GM18505 (cell line): ENCODE measurements around the gene HOXB4.

Source experiments
- ATAC-seq: cut with Tn5 transposase; IDR thresholded peaks from one replicate; pipeline ENCODE4 v1.9.1; 2021; ENCODE audit not compliant: unreplicated experiment
- POLR2A ChIP-seq: IDR thresholded peaks from 4 replicates; pipeline ENCODE4 v1.6.1; 2011; ENCODE audit warnings: borderline replicate concordance; ENCODE audit not compliant: insufficient read depth, insufficient read length; ENCODE audit errors: extremely low read depth

The HOXB4 gene

DNA sequence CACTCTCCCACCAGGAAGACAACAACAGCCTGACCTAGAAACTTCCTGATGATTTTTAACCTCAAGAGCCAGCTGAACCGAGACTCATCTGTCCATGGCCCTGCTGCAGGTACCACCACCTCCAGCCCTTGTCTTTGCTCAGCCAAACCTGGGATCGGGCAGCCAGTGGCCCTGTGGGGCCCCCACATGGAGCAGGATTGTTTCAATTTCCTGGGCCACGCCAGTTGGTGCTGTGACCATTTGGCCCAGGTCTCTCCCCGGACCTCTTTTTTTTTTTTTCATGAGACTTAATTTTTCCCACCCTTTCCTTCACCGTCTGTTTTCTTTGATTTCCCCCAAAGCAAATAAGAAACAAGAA lies 25.0 kb downstream of the HOXB4 start:
- no peak for ATAC-seq
- TF ChIP-seq POLR2A: no peak

DNA sequence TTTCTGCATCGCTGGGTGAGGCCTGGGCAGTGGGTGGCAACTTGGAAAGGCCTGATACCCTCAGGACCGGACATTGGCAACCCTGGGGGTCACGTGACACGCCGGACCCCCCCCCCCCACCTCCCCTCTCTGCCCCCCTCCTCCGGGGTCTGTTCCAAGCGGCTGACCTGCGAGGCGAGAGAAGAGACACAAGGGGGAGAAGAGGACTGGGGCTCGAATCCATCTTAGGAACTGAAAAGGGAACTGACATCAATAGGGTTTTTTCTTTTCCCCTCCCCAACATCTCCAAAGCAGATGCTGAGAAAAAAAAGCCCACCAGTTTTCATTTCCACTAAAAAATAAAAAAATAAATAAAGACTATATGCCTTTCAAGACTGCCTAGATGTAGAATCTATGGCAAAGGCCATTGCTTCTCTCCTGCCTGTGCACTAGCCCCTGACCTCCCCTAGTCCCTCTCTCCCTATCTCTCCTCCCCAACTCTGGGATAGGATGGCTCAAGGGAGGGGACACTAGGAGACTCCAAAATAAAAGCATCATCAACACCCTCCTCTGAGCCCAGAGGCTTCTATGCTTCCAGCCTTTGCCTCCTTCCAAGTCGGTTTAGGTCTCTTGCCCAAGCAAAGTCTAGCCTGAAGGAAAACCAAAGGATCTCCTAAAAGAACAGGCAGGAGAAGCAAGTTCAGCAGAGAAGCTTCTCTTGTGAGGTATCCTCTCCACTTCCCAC lies 25.5 kb downstream of the HOXB4 start:
- TF ChIP-seq POLR2A: no peak
- ATAC-seq: no peak

DNA sequence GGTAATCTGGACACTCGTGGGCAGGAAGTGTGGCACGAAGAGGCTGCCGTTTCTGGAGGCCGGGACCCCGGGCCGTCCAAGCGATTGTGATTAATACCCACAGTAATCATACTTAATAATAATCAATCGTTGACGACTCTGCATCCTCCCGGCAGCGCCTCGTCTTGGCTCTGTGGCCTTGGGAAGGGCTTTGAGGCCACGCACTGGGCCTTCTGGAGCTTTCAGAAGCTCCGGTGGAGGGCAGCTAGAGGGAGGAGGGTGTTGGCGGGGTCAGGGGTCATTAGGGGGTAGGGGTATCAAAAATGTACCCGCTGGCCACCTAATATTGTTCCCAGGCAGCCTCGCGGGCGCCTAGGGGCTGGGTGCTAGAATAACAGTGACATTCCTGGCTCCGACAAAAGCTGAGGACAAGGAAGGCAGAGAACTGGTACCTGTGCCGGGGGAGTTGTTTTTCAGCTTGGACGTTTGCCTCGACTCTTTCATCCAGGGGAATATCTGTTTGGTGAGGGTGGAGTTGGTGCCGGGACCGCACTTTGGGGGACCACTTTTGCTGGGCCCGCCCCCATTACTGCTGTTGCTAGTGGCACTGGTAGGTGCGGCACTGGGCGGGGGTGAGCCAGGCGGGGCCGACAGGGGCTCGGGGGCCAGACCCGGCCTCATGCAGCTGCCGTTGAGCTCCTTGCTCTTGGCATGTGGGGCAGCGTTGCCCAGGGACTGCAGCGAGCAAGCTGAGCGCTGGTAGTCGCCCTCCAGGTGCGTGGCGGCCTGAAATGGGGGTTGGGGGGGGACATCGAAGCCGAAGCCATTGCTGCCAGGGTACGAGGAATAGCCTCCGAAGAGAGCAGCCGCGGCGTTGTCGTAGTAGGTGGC lies 26.3 kb downstream of the HOXB4 start:
- no peak for TF ChIP-seq POLR2A
- ATAC-seq: no peak

DNA sequence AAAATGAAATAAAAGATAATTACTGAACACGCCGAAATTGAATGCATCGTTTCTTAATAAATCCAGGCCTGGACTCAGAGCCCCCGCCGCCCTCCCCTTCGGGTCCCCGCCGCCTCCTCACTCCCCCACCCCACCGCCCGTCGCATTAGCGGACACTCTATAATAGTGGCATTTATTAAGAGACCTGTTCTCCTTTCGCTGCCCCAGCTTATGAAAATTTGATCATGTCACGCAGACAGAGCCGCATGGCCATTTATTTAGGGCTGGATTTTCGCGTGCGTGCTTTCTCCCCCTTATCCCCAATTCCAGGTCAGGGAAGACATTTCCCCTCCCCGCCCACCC lies 27.0 kb downstream of the HOXB4 start:
- ATAC-seq: no peak
- TF ChIP-seq POLR2A: no peak

DNA sequence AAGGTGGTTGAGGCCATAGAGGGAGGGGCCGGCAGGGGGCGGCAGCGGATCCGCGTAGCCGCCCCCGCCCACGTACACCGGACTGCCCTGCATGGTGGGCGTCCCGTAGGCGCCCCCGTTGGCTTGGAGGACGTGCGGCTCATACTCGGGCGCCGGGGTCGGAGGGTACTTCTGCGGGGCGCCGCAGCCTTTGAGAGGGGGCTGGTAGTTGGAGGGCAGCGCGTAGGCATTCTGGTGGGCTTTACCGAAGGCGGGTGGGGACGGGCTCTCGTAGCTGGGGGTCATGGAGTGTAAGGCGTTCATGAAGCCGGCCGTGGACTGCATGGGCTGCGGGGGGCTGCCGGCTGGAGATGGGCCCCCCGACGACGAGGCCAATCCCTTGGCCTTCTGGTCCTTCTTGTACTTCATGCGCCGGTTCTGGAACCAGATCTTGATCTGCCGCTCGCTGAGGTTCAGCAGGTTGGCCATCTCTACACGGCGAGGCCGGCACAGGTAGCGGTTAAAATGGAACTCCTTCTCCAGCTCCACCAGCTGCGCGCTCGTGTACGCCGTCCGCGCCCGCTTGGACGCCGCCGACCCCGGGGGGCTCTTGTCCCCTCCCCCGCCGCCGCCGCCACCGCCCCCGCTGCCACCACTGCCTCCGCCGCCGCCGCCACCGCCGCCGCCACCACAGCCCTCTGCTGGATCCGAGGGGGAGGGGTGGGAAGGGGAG lies 27.5 kb downstream of the HOXB4 start:
- ATAC-seq: no peak

DNA sequence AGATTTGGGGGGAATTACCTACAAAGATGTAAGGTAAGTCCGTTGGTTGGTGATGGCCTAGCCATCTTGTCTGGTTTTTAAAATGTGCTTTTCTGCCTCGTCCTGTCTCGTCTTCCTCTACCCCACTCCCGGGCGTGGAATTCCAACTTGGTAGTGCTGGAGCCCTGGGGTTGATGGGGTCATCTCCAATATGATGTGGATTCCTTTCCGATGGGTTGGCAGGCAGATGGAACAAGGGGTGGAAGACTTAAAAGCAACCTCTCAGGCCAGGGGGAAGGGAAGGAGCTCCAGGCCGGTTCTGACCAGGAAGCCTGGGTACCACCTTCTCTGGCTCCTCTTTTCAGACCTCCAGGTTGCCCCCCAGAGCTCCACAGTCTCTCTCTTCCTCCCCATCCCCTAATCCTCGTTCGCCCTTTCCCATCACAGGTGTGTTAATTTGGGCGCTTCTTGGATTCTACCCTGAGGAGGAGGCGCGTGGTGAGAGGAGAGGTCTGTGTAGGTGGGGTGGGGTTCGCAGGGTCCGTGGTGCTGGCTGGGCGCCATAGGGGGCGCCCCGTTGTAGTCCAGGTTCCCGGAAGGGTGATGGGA lies 28.1 kb downstream of the HOXB4 start:
- no peak for TF ChIP-seq POLR2A
- ATAC-seq: no peak

More for the DNA sequence above, 27.5 kb downstream of the HOXB4 start:
- no peak for TF ChIP-seq POLR2A

DNA sequence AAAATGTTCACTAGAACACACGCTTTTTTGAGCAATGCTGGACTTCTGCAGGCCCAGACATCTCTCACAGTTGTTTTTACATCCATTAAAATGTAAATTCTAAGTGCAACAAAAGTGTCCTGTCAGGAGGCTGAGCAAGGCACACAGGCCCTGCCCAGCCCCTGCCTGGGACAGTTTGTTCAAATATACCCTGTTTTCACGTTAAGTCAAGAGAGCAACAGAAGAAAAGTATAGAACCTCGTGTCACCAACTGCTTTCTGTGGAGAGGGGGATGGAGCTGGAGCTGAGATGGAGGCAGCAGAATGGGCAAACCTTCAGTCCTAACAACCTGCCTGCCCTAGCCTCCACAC lies 28.9 kb downstream of the HOXB4 start:
- no peak for TF ChIP-seq POLR2A
- ATAC-seq: no peak

DNA sequence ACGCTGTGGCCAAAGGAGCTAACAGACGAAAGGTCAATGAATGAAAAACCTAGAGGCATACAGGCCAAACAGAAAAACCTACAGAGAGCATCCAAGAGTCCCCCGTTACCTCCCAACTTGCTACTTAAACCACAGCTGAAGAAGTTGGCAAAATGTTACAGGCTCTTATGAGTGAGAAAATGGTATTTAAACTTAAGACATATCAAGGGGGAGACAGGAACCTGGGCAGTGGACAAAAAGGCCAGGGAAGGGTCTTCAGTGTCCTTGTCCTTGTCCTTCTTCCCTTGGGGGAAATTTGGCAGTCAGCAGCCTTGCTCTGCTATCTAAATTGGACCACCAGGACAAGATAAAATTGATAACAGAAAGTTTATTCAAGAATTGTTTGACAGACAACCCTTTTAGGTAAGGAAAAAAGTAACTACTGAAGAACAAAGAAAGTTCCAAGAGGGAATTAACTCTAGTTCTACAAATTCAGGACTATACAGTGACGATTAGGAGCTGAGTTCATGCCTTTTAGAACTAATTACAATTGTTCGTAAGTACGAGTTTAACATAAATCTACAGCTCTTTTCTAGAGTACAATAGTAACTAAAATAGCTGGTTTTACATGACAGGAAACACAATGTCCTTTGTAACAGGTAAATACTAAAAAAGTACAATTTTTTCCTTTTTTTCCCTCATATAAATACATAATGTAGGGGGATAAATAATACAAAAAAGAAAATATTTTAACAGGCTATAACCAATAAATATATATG lies 29.4 kb downstream of the HOXB4 start:
- ATAC-seq: no peak

DNA sequence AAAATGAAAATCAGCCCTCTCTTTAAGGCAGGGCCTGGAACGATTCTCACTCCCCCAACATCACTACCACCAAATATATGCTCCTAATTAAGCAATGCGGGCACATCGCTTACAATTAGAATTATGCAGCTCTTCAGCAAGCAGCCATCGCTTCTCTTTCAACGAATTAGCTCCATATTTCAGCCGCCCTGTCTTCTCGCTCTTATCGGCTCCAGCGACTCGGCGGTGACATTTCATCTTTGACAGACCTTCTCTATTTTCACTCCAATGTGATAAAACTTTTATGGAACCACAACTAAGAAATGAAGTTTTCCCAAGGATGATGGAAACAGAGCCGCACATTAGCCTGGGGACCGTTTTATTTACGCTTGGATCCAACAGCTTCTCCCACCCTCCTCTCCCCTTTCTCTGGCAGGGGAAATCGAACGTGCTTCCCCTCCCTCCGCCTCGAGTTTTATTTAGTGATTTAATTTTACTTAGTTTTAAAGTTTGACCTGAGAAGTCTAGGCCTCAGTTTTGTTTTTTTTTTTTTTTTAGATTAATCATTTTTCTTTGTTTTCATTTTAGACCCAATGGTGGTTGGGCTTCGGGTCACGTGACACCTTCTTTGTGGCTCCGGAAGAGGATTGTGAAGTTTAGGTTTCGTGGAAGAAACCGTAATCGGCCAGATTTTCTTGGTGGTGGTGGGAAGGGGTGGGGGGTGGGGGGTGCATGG lies 30.2 kb downstream of the HOXB4 start:
- no peak for ATAC-seq
- no peak for TF ChIP-seq POLR2A

More for the DNA sequence above, 29.4 kb downstream of the HOXB4 start:
- TF ChIP-seq POLR2A: no peak

DNA sequence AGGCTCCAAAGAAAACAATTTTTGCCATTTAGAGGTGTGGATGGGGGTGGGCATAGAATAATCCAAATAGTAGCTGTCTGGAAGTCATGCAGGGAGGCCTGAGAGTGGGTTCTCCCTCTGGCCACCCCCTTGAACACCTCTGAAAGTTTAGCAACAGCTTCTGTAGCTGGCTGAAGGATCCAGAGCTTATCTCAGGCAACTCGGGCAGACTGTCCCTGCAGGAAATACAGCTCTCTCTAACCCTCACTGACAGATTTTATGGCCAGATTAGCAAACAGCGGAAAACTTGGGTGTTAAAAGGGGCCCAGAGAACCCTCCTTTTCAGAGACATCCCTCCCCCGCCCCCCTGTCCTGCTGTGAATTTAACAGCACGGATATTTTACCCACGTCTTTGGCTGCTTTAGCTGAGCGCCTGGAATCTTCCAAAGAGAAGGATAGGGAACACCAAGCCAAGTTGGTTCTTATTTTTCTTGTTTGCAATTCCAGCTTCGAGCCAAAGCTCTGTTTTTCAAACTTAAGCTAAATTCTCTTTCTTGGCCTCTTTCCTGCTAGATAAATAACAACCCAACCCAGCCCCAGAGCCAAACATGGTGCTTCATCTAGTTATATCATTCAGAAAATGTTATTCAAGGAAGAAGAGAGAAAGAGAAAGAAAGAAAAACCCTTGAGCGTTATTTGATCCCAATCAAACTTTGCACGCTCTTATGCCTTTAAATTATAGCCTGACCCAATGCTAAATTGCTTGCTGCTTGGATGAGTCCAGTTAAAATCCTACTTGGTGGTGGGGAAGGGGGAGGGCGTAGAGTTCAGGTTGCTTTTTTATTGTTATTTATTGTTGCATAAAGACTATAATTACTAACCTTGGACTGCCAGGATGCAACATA lies 31.0 kb downstream of the HOXB4 start:
- no peak for TF ChIP-seq POLR2A
- ATAC-seq: no peak

DNA sequence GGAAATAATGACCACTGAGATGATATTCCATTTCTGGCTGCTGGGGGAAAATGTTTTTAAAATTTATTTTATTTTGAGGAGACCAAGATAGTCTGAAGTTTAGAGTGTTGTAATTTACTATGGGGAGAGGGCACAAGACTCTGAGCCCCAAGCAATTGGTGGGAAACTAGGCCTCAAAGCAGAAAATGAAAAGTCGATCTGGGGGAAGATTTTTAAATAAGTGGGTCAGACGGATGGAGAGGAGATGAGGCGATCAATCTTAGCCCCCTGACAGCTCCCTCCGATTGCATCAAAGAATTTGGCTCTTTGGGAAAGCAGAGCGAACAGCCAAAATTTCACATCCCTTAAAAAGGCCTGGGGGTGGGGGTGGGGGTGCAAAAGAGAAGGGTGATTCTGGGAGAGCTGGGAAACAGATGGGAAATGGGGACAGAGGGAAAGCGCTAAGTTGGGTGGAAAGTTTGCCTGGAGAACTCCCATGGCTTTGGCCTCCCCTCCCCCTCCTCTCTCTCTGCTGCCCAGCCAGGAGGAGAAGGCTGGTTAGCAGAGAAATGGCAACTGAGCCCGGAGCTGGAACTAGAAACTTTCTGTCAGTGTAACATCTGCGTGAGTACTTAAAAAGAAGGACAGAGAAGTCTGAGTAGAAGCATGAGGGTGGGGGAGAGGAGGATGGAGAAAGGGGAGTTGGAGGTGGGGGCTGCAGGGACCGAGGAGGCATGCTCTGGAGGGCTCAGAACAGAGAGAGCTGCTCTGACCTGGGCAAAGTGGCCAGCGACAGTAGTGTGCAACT lies 31.8 kb downstream of the HOXB4 start:
- no peak for TF ChIP-seq POLR2A
- ATAC-seq: no peak

DNA sequence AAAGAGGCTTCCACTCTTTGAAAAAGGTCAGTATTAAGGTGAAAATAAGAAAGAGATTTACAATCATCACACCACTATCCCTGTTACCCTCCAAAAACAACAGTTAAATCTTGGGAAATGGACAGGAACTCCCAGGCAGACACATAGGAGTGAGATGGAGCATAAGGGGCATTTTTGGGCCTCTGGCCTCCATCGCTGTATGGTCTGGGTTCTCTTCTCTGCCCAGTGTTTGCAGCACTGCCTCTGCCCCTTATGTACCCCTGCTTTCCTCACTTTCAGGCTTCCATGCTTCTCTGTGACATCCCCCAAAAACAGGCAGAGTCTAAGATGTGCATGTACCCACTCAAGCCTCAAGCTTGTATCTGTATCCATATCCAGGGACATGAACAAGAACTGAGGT lies 32.6 kb downstream of the HOXB4 start:
- no peak for ATAC-seq

More for the DNA sequence above, 32.6 kb downstream of the HOXB4 start:
- no peak for TF ChIP-seq POLR2A
